AG04450 (cell line): Measurements from ENCODE around the gene BTD. TPM values are rescaled to one million over a fixed set of nuclear protein-coding genes. Genes with fewer than 3 reads are reported as not detected.
"Not testable (repeated sequence)": the region's sequence is repeated elsewhere in the genome, so short reads cannot be mapped to it uniquely, and the experiment has no call there.

Experiments used
- CTCF ChIA-PET: fragments of 300-600, 350-600 bp; formaldehyde crosslinking; extraction: SDS; loops from one replicate; lab custom pipeline; 2022; ENCODE audit warnings: antibody characterized with exemption, inconsistent platforms; lab: Charles Lee
- POLR2A ChIA-PET: fragments of 350-600 bp; formaldehyde crosslinking; extraction: SDS; loops from one replicate; lab custom pipeline; 2021; ENCODE audit warnings: antibody characterized with exemption, inconsistent platforms; lab: Yijun Ruan, JAX
- DNase-seq: peaks from one replicate; pipeline ENCODE4 v3.0.0-alpha.2; 2011; ENCODE audit warnings: low read depth, low spot score
- H3K27ac ChIP-seq: one replicate; pipeline ENCODE4 v1.5.1; 2012; ENCODE audit warnings: low read depth, low read length, control low read depth
- H3K27me3 ChIP-seq: one replicate; pipeline ENCODE4 v1.6.0; 2012; ENCODE audit warnings: low read length; ENCODE audit not compliant: control insufficient read depth, insufficient read depth
- H3K4me3 ChIP-seq: 2 replicates; pipeline ENCODE4 v1.5.1; 2011; ENCODE audit warnings: mild to moderate bottlenecking, low read depth, low read length, control low read depth
- H3K9me3 ChIP-seq: 2 replicates; pipeline ENCODE4 v1.5.1; 2012; ENCODE audit warnings: low read length; ENCODE audit not compliant: control insufficient read depth, insufficient read depth
- CTCF ChIP-seq: IDR thresholded peaks from 2 replicates; pipeline ENCODE4 v1.5.1; 2011; ENCODE audit warnings: low read depth, low read length, control low read depth, inconsistent platforms
- polyA plus RNA-seq: library from polyadenylated mRNA; depleted of rRNA; stranded (reverse); fragments of >200 nt; gene quantifications from 2 replicates; pipeline ENCODE4 v1.2.3, GENCODE V29; 2011

BTD gene
- polyA plus RNA-seq, 1 experiment, result 22.2 TPM

DNA sequence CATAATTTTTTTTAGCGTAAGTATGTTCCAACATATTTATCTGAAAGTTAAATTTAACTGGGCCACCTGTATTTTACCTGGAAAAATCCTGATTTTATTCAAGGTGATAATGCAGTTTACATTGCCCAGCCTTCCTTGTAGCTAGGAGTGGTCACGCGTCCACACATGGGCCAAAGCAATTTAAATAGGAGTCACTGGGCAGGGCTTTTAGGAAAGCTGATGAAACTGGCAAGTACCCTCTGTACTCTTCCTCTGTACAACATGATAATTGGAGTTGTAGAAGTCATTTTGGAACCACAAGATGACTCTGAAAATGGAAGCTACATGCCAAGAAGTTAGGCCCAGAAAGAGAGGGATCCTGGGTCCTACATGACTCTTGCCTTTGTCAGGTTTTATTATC, 9.5 kb downstream of the BTD start:
- ChIA-PET CTCF (interaction anchor here (0.7 to 1.0 kb wide), 2 partner anchors 19 to 201 kb away, joined by 3 to 4 read pairs; no protein-coding TSS in a partner anchor), POLR2A (interaction anchor here (0.7 to 1.2 kb wide), 2 partner anchors 9 to 35 kb away, joined by 3 to 4 read pairs; partner anchors contain the start of genes BTD and HACL1)
- DNase-seq, result no peak
- H3K27me3 ChIP-seq, result no peaks in the 10 kb centered on the region
- TF ChIP-seq CTCF, result no peak
- no peak overlapping the region for H3K4me3 ChIP-seq
- no peaks in the 10 kb centered on the region for H3K9me3 ChIP-seq
- H3K27ac ChIP-seq, result no peak overlapping the region

GRCh38 chr3:15612001-15612400, 10.5 kb downstream of the BTD start:
- POLR2A ChIA-PET, result no interaction called here
- TF ChIP-seq CTCF, result no peak
- Histone ChIP-seq H3K4me3 (no peak overlapping the region), H3K27me3 (no peaks in the 10 kb centered on the region), H3K27ac (no peak overlapping the region), H3K9me3 (no peaks in the 10 kb centered on the region)
- DNase-seq, result no peak
- CTCF ChIA-PET, result no interaction called here

DNA sequence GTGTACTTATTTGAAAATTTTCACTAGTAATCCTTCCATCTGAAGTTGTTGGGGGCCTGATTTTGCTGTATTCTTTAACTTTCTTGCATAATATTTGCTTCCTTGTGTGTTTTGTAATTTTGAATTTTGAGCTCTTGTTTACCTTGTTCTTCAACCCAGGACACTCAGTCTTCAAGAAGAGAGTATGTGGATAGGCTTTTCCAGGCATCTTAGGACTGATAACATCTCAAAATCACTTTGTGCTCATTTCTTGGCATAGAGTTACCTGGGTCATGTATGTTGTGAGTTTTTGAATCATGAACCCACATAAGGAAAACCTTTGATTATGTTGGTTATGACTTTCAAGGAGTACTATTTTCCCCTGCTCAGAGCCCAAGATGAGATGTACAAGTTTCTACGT, 13.4 kb downstream of the BTD start:
- ChIA-PET POLR2A (no interaction called here), CTCF (no interaction called here)
- no peak overlapping the region for H3K27ac ChIP-seq
- no peaks in the 10 kb centered on the region for H3K27me3 ChIP-seq
- H3K4me3 ChIP-seq, result no peak overlapping the region
- no peaks in the 10 kb centered on the region; the same call in 1 of the 2 replicates for H3K9me3 ChIP-seq
- no peak for DNase-seq
- TF ChIP-seq CTCF, result no peak

DNA sequence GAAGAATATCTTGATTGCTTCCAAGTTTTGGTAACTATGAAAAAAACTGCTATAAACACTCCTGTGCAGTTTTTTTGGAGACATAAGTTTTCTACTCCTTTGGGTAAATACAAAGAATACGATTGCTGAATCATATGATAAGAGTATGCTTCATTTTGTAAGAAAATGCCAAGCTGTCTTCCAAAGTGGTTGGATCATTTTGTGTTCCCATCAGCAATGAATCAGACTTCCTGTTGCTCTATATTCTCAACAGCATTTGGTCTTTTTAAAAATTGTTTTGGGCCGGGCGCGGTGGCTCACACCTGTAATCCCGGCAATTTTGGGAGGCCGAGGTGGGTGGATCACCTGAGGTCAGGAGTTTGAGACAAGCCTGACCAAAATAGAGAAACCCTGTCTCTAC, 14.5 kb downstream of the BTD start:
- TF ChIP-seq CTCF, result no peak
- CTCF ChIA-PET, result no interaction called here
- no peak overlapping the region for H3K4me3 ChIP-seq
- POLR2A ChIA-PET, result no interaction called here
- H3K27ac ChIP-seq, result no peak overlapping the region
- peaks cover 6% of the 10 kb centered on the region for H3K9me3 ChIP-seq
- H3K27me3 ChIP-seq, result no peaks in the 10 kb centered on the region
- DNase-seq, result no peak

DNA sequence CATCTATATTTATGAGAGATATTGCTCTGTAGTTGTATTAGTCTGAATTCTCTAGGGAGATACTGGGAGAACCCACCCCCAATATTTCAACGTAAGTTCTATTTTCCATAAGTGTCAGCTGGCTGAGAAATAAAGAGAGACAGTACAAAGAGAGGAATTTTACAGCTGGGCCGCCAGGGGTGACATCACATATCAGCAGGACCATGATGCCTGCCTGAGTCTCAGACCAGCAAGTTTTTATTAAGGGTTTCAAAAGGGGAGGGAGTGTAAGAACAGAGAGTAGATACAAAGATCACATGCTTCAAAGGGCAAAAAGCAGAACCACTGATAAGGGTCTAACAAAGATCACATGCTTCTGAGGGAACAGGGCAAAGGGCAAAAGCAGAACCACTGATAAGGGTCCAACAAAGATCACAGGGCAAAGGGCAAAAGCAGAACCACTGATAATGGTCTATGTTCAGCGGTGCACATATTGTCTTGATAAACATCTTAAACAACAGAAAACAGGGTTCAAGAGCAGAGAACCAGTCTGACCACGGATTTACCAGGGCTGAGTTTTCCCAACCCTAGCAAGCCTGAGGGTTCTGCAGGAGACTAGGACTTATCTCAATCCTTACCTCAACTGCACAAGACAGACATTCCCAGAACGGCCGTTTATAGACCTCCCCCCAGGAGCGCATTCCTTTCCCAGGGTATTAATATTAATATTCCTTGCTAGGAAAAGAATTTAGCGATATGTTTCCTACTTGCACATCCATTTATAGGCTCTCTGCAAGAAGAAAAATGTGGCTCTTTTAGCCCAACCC, 18.3 kb downstream of the BTD start:
- H3K27me3 ChIP-seq, H3K9me3 ChIP-seq, H3K4me3 ChIP-seq, H3K27ac ChIP-seq, POLR2A ChIA-PET, CTCF ChIA-PET, DNase-seq: not testable (repeated sequence)
